HepG2 (cell line): ENCODE measurements around the gene EMC10. TPM values are rescaled to one million over a fixed set of nuclear protein-coding genes. Genes with fewer than 3 reads are reported as not detected.

Source experiments
- ATAC-seq: fragments of 200-7000 bp; cut with Tn5 transposase; 3 replicates; pipeline ENCODE4 v1.9.1; 2020; ENCODE audit warnings: mild to moderate bottlenecking, moderate library complexity
- BruUV-seq: library from RNA; stranded (reverse); fragments of 400-500 nt; replicated peaks from 2 replicates; lab custom pipeline; 2021; lab: Mats Ljungman, UMichigan
- CTCF ChIA-PET: fragments of 300-600 bp; formaldehyde crosslinking; extraction: SDS; loops from one replicate; lab custom pipeline; 2021; ENCODE audit warnings: low total read pairs, inconsistent platforms, low intra/inter-chr PET ratio; lab: Yijun Ruan, JAX
- POLR2A ChIA-PET: fragments of 350-600 bp; sonication (Branson Sonifier 250); formaldehyde crosslinking; loops from one replicate; lab custom pipeline; 2020; ENCODE audit warnings: antibody characterized with exemption, inconsistent platforms; lab: Yijun Ruan, JAX
- DNase-seq: peaks from one replicate; pipeline ENCODE4 v3.0.0-alpha.2; 2015; ENCODE audit warnings: low spot score
- FAIRE-seq: peaks from 3 replicates; lab custom pipeline; 2011; peaks lifted over from hg19 to GRCh38; lab: Jason Lieb, UNC
- H2AFZ ChIP-seq: one replicate; pipeline ENCODE4 v1.6.1; 2011; ENCODE audit warnings: low read length, inconsistent platforms
- H3K27ac ChIP-seq: fragments of 300-600 bp; 3 replicates; pipeline ENCODE4 v1.8.0; 2011; ENCODE audit warnings: mixed run types, mild to moderate bottlenecking, mixed read lengths, low read length, inconsistent platforms; ENCODE audit not compliant: insufficient read depth; ENCODE audit errors: extremely low read length
- H3K27me3 ChIP-seq, 2 experiments: fragments of 200-600 bp in 1 of 2; 2 replicates in 1 of 2; 3 replicates in 1 of 2; pipeline versions ENCODE4 v1.6.0 to v1.8.0; 2011; ENCODE audit warnings: low read length in 2 of 2, mild to moderate bottlenecking in 2 of 2, moderate library complexity in 2 of 2, inconsistent platforms in 1 of 2; ENCODE audit not compliant: insufficient read depth in 2 of 2, control insufficient read depth in 1 of 2
- H3K36me3 ChIP-seq, 2 experiments: fragments of 200-600 bp in 1 of 2; replicated peaks in 1 of 2; 2 replicates in 1 of 2; 3 replicates in 1 of 2; pipeline versions ENCODE4 v1.5.1 to v1.8.0; 2011; ENCODE audit warnings: low read length in 2 of 2, inconsistent platforms in 1 of 2; ENCODE audit not compliant: insufficient read depth in 2 of 2, control insufficient read depth in 1 of 2
- H3K4me1 ChIP-seq: 2 replicates; pipeline ENCODE4 v1.5.1; 2012; ENCODE audit warnings: low read length, inconsistent platforms; ENCODE audit not compliant: insufficient read depth
- H3K4me2 ChIP-seq: 2 replicates; pipeline ENCODE4 v1.6.0; 2011; ENCODE audit warnings: low read depth, low read length, inconsistent platforms
- H3K4me3 ChIP-seq, 3 experiments: fragments of 200-600 bp in 1 of 3; sonication (generic), shearing (Covaris generic) in 1 of 3; replicated peaks in 1 of 3; 2 replicates each; pipeline ENCODE4 v1.5.1; 2011 to 2016; ENCODE audit warnings: low read length in 3 of 3, inconsistent platforms in 2 of 3, low read depth in 2 of 3, mild to moderate bottlenecking in 2 of 3, control low read depth in 1 of 3, mixed read lengths in 1 of 3; ENCODE audit not compliant: insufficient read depth in 1 of 3
- H3K79me2 ChIP-seq: one replicate; pipeline ENCODE4 v1.6.1; 2011; ENCODE audit warnings: low read length, inconsistent platforms; ENCODE audit not compliant: insufficient read depth
- H3K9ac ChIP-seq: 2 replicates; pipeline ENCODE4 v1.6.0; 2011; ENCODE audit warnings: mild to moderate bottlenecking, low read depth, low read length, inconsistent platforms; ENCODE audit not compliant: insufficient read depth
- H3K9me3 ChIP-seq: 2 replicates; pipeline ENCODE4 v1.5.1; 2012; ENCODE audit warnings: mild to moderate bottlenecking, low read length
- H4K20me1 ChIP-seq: 2 replicates; pipeline ENCODE4 v1.6.0; 2011; ENCODE audit warnings: inconsistent platforms, mild to moderate bottlenecking, low read length, moderate library complexity; ENCODE audit not compliant: insufficient read depth
- ATF1 ChIP-seq: IDR thresholded peaks from 2 replicates; pipeline ENCODE4 v1.6.1; 2016; ENCODE audit warnings: mild to moderate bottlenecking, control low read depth
- CAMTA2 ChIP-seq: sonication (generic); formaldehyde crosslinking; IDR thresholded peaks from 2 replicates; pipeline ENCODE4 v1.4.0; 2020; ENCODE audit warnings: mild to moderate bottlenecking, missing genetic modification reagents, borderline replicate concordance
- CENPT ChIP-seq: sonication (generic); formaldehyde crosslinking; IDR thresholded peaks from 2 replicates; pipeline ENCODE4 v1.8.0; 2022; ENCODE audit warnings: low read depth, mild to moderate bottlenecking, moderate library complexity, missing genetic modification reagents
- FOXK1 ChIP-seq: sonication (generic); formaldehyde crosslinking; IDR thresholded peaks from 2 replicates; pipeline ENCODE4 v1.4.0; 2020; ENCODE audit warnings: low read depth, missing genetic modification reagents, borderline replicate concordance
- FOXP1 ChIP-seq, 2 experiments: fragments of 450-650 bp in 1 of 2; IDR thresholded peaks; 2 replicates each; pipeline ENCODE4 v1.6.1; 2017 to 2018; ENCODE audit warnings: antibody characterized with exemption in 1 of 2
- GATAD2A ChIP-seq: IDR thresholded peaks from 2 replicates; pipeline ENCODE4 v1.6.1; 2016
- GFI1 ChIP-seq: sonication (generic); formaldehyde crosslinking; IDR thresholded peaks from 2 replicates; pipeline ENCODE4 v1.5.0; 2020; ENCODE audit warnings: missing genetic modification reagents, mild to moderate bottlenecking, borderline replicate concordance
- GPBP1L1 ChIP-seq: sonication (generic); formaldehyde crosslinking; IDR thresholded peaks from 2 replicates; pipeline ENCODE4 v1.5.0; 2020; ENCODE audit warnings: mild to moderate bottlenecking, missing genetic modification reagents
- NFYB ChIP-seq: sonication (generic); formaldehyde crosslinking; IDR thresholded peaks from 2 replicates; pipeline ENCODE4 v1.4.0; 2020; ENCODE audit warnings: missing genetic modification reagents
- PRDM10 ChIP-seq: sonication (generic); formaldehyde crosslinking; IDR thresholded peaks from 2 replicates; pipeline ENCODE4 v1.4.0; 2020; ENCODE audit warnings: low read depth, missing genetic modification reagents
- SUZ12 ChIP-seq: fragments of 150-350 bp; IDR thresholded peaks from 2 replicates; pipeline ENCODE4 v1.6.1; 2014; ENCODE audit warnings: low read depth, low read length
- ZBTB21 ChIP-seq: sonication (generic); formaldehyde crosslinking; IDR thresholded peaks from 2 replicates; pipeline ENCODE4 v1.4.0; 2020; ENCODE audit warnings: missing genetic modification reagents
- ZNF879 ChIP-seq: sonication (generic); formaldehyde crosslinking; IDR thresholded peaks from 2 replicates; pipeline ENCODE4 v1.8.1; 2023; ENCODE audit warnings: missing genetic modification reagents
- ZNF891 ChIP-seq: sonication (generic); formaldehyde crosslinking; IDR thresholded peaks from 2 replicates; pipeline ENCODE4 v1.5.0; 2020; ENCODE audit warnings: mild to moderate bottlenecking, missing genetic modification reagents
- ZSCAN20 ChIP-seq: sonication (generic); formaldehyde crosslinking; IDR thresholded peaks from 2 replicates; pipeline ENCODE4 v1.4.0; 2020; ENCODE audit warnings: missing genetic modification reagents, mild to moderate bottlenecking, borderline replicate concordance
- WGBS: methylation state at CpG from one replicate; pipeline ENCODE4 v1.1.6; 2017; ENCODE audit warnings: low lambda C conversion rate; 5-methylcytosine and 5-hydroxymethylcytosine counted together
- in situ Hi-C: cut with HindIII; loops from 2 replicates; pipeline ENCODE4 v1.10.0; 2017; ENCODE audit warnings: low pct_unique_long_range_greater_than_20kb; ENCODE audit not compliant: extremely low pct_ligation_motif_present
- intact Hi-C: fragments of 100-400 bp; cut with micrococcal nuclease; formaldehyde crosslinking; loops from one replicate; pipeline ENCODE4 v1.10.0; 2022; ENCODE audit not compliant: unreplicated experiment
- polyA plus RNA-seq, 8 experiments: library from polyadenylated mRNA; depleted of rRNA in 3 of 8; stranded (reverse) in 7 of 8; unstranded in 1 of 8; fragments of >200 nt; fragmentation: Illumina TruSeq in 4 of 8; extraction: Trizol in 4 of 8; gene quantifications; 2 replicates each; pipeline versions ENCODE4 v1.2.1 to v1.2.3, GENCODE V29; 2011 to 2016; ENCODE audit warnings: low read depth in 4 of 8, missing spikeins in 1 of 8, mixed read lengths in 1 of 8; ENCODE audit not compliant: insufficient read depth in 1 of 8
- total RNA-seq, 5 experiments: library from RNA; depleted of rRNA; stranded (reverse); fragments of >200 nt; fragmentation: Illumina TruSeq; extraction: Trizol; gene quantifications; 2 replicates each; pipeline ENCODE4 v1.2.3, GENCODE V29; 2016; ENCODE audit warnings: low read depth in 1 of 5

Gene EMC10
- total and polyA plus RNA-seq, 2 of the 13 experiments (the other 11 are each of a cell fraction or from before 2014, with no cell fraction given): not detected

GRCh38 chr19:50488389-50489194 lies 12.3 kb downstream of the EMC10 start:
- no peaks in the 10 kb centered on the region for H3K4me1 ChIP-seq
- no peak overlapping the region for H3K4me3 ChIP-seq
- no peak for TF ChIP-seq GFI1 (CRISPR knock-in tag)
- no peak for TF ChIP-seq CENPT (CRISPR knock-in tag)
- no peak for TF ChIP-seq FOXK1 (CRISPR knock-in tag)
- TF ChIP-seq PRDM10 (CRISPR knock-in tag): no peak
- TF ChIP-seq GPBP1L1: no peak
- TF ChIP-seq CAMTA2 (CRISPR knock-in tag): no peak
- no peak for TF ChIP-seq ZNF879 (CRISPR knock-in tag)
- TF ChIP-seq GATAD2A: no peak
- no peak for TF ChIP-seq SUZ12
- no peak for TF ChIP-seq ZBTB21 (CRISPR knock-in tag)
- TF ChIP-seq FOXP1 (IDR thresholded peaks at IDR 0.05): no peak
- no peak for TF ChIP-seq FOXP1 (CRISPR knock-in tag; IDR thresholded peaks at IDR 0.05)
- no peak for TF ChIP-seq ATF1
- no peak for TF ChIP-seq NFYB (CRISPR knock-in tag)
- no peak for TF ChIP-seq ZNF891 (CRISPR knock-in tag)
- TF ChIP-seq ZSCAN20 (CRISPR knock-in tag): no peak
- no peaks in the 10 kb centered on the region for H3K36me3 ChIP-seq
- H2AFZ ChIP-seq: no peak overlapping the region
- ATAC-seq (no peak), DNase-seq (no peak), FAIRE-seq (no peak)
- H3K9ac ChIP-seq: no peak overlapping the region
- no peaks in the 10 kb centered on the region for H4K20me1 ChIP-seq
- H3K79me2 ChIP-seq: no peaks in the 10 kb centered on the region
- CTCF ChIA-PET: no interaction called here
- intact Hi-C loops: no loop called here
- POLR2A ChIA-PET: no interaction called here
- peaks cover 8 to 35% of the 10 kb centered on the region in 2 experiments; a peak in 3 of 5 replicates for H3K27me3 ChIP-seq
- BruUV-seq: no TSS peak
- no peak overlapping the region for H3K27ac ChIP-seq
- H3K9me3 ChIP-seq: peaks cover 15% of the 10 kb centered on the region
- in situ Hi-C loops: no loop called here
- H3K4me2 ChIP-seq: no peak overlapping the region
- 30% methylated on average over 13 of the region's 13 CpGs for WGBS
